Panc1 (cell line): Measurements from ENCODE around the gene BCHE.

Experiments used
- POLR2AphosphoS5 ChIP-seq: IDR thresholded peaks from 2 replicates; pipeline ENCODE4 v1.6.1; 2012; ENCODE audit warnings: mild to moderate bottlenecking, low read depth, low read length, moderate library complexity
- REST ChIP-seq, 2 experiments: IDR thresholded peaks; 2 replicates each; pipeline ENCODE4 v1.6.1; 2011 to 2012; ENCODE audit warnings: low read depth in 2 of 2, control low read depth in 1 of 2, low read length in 1 of 2, mild to moderate bottlenecking in 1 of 2, moderate library complexity in 1 of 2; ENCODE audit not compliant: insufficient read depth in 1 of 2
- SIN3A ChIP-seq: IDR thresholded peaks from 2 replicates; pipeline ENCODE4 v1.6.1; 2012; ENCODE audit warnings: low read depth, mild to moderate bottlenecking, low read length, moderate library complexity, borderline replicate concordance; ENCODE audit not compliant: insufficient read depth
- TF ChIP-seq, protein P1 (sequence below): fragments of 450-650 bp; IDR thresholded peaks from 2 replicates; pipeline ENCODE4 v1.5.1; 2017; ENCODE audit warnings: mild to moderate bottlenecking

GRCh38 chr3:165885558-165886270 is 48.5 kb upstream of the BCHE start:
- TF ChIP-seq, protein P1, sequence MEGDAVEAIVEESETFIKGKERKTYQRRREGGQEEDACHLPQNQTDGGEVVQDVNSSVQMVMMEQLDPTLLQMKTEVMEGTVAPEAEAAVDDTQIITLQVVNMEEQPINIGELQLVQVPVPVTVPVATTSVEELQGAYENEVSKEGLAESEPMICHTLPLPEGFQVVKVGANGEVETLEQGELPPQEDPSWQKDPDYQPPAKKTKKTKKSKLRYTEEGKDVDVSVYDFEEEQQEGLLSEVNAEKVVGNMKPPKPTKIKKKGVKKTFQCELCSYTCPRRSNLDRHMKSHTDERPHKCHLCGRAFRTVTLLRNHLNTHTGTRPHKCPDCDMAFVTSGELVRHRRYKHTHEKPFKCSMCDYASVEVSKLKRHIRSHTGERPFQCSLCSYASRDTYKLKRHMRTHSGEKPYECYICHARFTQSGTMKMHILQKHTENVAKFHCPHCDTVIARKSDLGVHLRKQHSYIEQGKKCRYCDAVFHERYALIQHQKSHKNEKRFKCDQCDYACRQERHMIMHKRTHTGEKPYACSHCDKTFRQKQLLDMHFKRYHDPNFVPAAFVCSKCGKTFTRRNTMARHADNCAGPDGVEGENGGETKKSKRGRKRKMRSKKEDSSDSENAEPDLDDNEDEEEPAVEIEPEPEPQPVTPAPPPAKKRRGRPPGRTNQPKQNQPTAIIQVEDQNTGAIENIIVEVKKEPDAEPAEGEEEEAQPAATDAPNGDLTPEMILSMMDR, result no peak
- no peak for TF ChIP-seq POLR2AphosphoS5
- no peak for TF ChIP-seq SIN3A
- TF ChIP-seq REST (IDR thresholded peaks at IDR 0.05; ENCODE audit: insufficient read depth in 1 of 2, low read depth in 2 of 2, low read length in 1 of 2), result no peak
